HCT116 (cell line): ENCODE measurements around the gene PLD4.

Experiments used
- EZH2phosphoT487 ChIP-seq: fragments of 200-600 bp; IDR thresholded peaks from 2 replicates; pipeline ENCODE4 v1.6.1; 2018; ENCODE audit warnings: antibody characterized with exemption, borderline replicate concordance
- SP1 ChIP-seq: IDR thresholded peaks from 2 replicates; pipeline ENCODE4 v1.6.1; 2012; ENCODE audit warnings: low read depth
- ZBTB33 ChIP-seq: IDR thresholded peaks from 2 replicates; pipeline ENCODE4 v1.6.1; 2011; ENCODE audit warnings: mild to moderate bottlenecking, low read length, moderate library complexity; ENCODE audit not compliant: insufficient replicate concordance; ENCODE audit errors: extremely low read depth

GRCh38 chr14:104933746-104934733 lies 9.4 kb downstream of the PLD4 start:
- TF ChIP-seq SP1, result no peak
- TF ChIP-seq EZH2phosphoT487, result no peak
- TF ChIP-seq ZBTB33, result no peak
